GM19467 (cell line): ENCODE data around the gene GNRH2.
"Not testable (repeated sequence)": the region's sequence is repeated elsewhere in the genome, so short reads cannot be mapped to it uniquely, and the experiment has no call there.

Experiments used
- ATAC-seq: cut with Tn5 transposase; IDR thresholded peaks from one replicate; pipeline ENCODE4 v1.9.1; 2021; ENCODE audit warnings: mild to moderate bottlenecking, moderate library complexity; ENCODE audit not compliant: unreplicated experiment

GNRH2 gene, protein sequence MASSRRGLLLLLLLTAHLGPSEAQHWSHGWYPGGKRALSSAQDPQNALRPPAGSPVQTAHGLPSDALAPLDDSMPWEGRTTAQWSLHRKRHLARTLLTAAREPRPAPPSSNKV

GRCh38 chr20:3043322-3043721 is at the start of gene GNRH2:
Gene GNRH2 (plus strand): TSS chr20:3043622. CDS start chr20:3044415, 793 bp downstream.
- ATAC-seq = no peak

DNA sequence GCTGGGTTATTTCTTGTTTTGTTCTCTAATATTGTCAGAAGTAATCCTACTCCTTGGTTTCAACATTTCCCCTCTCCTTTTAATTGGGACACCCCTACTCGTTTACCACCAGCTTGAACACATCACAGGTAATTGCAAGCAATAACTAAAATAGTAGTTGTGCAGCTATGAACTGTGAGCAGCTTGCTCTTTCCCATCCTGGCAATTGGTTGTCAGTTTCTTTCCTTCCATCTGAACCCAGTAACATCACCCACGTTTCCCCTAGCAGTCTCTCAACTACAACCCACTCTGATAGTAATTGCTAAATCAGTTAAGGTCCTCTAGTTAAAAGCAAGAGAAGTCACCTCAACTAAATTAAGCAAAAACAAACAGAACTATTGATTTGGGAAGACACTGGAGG is 47.6 kb upstream of the GNRH2 start:
- ATAC-seq = no peak

DNA sequence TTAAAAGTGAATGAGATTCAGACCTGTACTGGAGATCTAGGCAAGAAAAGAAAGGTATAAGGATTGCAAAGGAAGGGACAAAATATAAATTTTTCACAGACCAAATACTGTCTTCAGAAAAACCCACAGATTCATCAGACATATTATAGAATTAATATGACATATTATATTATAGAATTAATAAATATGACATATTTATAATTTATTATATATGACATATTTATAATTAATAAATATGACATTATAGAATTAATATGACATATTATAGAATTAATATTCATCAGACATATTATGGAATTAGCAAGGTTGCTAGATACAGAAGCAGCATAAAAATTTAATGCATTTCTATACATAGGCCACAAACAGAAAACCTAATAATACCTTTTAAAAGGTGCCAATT is 44.7 kb upstream of the GNRH2 start:
- ATAC-seq = no peak

DNA sequence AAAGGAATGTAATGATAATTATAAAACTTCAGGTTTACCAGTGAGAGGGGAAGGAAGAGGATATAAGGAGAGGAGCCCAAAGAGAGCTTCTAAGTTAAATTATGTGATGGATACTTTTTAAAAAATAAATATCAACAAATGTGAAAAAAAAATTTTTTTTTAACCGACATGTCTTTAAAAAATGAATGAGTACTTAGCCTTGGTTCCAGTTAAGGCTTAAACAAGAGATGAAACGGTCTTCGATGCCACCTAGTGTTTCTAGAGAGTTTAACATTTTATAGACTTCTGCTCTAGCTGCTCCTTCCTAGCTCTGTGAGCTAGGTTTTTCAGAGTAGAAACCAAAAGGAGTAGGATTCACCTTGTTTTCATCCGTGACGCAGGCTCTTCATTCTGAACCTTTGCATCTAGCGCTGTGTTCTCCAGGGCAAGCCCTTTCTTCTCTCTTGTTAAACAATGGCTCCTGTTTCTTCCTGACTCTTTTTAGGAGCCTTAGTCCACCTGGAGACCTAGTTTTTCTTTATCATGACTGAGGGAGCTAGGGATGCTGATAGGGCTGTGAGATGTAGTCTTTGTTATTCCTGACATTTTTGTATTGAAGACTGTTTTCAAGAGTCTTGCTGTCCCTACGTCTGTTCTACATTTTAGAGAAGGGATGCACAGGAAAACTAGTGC is 42.4 kb upstream of the GNRH2 start:
- no peak for ATAC-seq

- ATAC-seq = no peak
These were observed 40.0 kb upstream of the GNRH2 start for GRCh38 chr20:3003416-3003815.

GRCh38 chr20:3010985-3011723 is 32.3 kb upstream of the GNRH2 start:
- ATAC-seq = no peak

DNA sequence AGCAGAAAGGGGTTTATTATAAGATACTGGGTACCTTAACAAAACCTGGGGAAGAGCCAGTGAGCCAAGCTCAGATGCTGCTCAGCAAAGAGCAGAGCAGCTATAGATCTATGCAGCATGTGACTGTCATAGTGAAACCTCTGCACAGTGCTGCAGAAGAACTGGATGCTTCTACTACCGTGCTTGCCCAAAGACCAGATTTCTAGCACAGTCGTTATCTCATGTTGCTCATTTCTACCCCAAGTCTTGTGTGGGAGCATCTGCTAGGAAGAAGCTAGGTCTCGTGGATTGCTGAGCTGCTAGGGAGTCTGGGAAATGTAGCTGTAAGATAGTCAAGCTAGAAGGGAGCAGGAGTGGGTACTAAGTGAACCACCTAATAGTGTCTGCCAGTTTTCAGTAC is 31.7 kb upstream of the GNRH2 start:
- no peak for ATAC-seq

GRCh38 chr20:3013771-3014170 is 29.7 kb upstream of the GNRH2 start:
- no peak for ATAC-seq

DNA sequence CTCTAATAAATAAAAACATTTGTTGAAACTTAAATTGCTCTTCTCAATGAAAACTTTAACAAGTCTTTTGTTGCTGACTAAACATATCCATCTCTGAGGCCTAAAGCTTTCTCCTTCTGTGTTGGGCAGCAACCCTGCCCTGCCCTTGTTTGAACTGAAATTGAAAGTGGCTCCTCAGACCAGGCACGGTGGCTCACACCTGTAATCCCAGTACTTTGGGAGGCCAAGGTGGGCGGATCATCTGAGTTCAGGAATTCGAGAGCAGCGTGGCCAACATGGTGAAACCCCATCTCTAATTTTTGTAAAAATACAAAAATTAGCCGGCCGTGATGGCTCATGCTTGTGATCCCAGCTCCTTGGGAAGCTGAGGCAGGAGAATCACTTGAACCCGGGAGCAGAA is 29.2 kb upstream of the GNRH2 start:
- no peak for ATAC-seq

GRCh38 chr20:3014662-3015061 is 28.8 kb upstream of the GNRH2 start:
- ATAC-seq = no peak

- not testable (repeated sequence) for ATAC-seq
These were observed 28.1 kb upstream of the GNRH2 start for GRCh38 chr20:3015302-3015701.

GRCh38 chr20:3021327-3021726 is 22.1 kb upstream of the GNRH2 start:
- no peak for ATAC-seq

DNA sequence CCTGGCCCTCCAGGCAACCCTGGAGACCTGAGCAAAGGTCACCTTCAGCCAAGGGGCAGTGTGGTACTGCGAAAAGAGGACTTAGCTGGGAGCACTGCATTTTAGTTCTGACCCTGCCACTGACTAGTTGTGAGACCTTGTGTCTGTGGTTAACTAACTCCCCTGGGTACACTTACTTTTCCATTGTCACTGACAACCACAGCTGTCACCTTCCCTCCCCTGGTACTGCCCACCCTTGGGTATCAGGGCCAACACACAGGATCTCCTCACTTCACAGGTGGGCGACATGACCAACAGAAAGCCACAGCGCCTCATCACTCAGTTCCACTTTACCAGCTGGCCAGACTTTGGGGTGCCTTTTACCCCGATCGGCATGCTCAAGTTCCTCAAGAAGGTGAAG is 21.6 kb upstream of the GNRH2 start:
- ATAC-seq = no peak

DNA sequence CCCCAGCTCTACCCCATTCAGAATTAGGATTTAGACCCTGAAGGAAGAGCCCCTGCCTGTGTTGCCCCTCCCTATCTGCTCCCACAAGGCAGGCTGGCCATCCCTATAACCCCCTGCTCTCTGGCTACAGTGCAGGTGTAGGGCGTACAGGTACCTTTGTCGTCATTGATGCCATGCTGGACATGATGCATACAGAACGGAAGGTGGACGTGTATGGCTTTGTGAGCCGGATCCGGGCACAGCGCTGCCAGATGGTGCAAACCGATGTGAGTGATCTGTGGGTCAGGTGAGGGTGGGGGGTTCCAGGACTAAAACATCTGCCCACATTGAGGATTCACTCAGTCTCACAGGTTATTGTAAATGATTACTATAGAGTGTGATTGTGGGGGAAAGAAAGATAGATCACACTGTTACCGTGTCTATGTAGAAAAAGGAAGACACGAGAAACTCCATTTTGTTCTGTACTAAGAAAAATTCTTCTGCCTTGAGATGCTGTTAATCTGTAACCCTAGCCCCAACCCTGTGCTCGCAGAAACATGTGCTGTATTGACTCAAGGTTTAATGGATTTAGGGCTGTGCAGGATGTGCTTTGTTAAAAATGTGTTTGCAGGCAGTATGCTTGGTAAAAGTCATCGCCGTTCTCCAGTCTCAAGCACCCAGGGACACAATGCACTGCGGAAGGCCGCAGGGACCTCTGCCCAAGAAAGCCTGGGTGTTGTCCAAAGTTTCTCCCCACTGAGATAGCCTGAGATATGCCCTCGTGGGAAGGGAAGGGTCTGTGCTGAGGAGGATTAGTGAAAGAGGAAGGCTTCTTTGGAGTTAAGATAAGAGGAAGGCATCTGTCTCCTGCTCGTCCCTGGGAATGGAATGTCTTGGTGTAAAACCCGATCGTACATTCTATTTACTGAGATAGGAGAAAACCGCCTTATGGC is 20.6 kb upstream of the GNRH2 start:
- ATAC-seq = not testable (repeated sequence)

DNA sequence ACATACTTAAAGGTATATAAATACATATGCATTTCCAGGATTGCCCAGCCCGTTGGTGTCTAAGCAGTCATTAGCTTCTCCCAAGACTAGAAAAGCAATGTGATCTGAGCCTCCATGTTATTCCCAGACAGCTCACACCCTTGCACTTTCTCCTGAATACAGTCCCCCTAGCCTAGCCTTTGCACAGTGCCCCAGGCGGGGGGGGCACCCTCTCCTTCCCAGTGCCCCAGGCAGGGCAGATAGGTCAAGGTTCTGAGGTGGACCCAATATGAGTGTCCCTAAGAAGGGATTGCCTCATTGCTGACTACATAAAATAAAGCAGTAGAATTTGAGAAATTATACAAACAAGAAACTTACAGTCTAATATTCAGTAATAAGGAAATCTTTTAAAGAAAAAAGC is 15.4 kb upstream of the GNRH2 start:
- ATAC-seq = no peak

- no peak for ATAC-seq
These were observed 11.8 kb upstream of the GNRH2 start for GRCh38 chr20:3031524-3032147.

DNA sequence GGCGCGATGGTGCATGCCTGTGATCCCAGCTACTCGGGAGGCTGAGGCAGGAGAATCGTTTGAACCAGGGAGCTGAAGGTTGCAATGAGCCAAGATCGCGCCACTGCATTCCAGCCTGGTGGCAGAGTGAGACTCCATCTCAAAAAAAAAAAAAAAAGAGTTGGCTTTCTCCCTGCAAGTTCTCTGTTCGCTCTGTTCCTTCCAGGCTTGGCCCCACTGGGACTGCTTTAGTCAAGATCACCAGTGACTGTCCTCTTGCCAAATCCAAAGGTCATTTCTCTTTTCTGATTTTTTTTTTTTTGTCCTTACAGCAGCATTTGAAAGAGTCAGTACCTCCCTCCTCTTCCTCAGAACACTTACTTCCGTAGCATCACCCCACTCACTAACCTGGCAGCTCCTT is 10.8 kb upstream of the GNRH2 start:
- ATAC-seq = no peak

DNA sequence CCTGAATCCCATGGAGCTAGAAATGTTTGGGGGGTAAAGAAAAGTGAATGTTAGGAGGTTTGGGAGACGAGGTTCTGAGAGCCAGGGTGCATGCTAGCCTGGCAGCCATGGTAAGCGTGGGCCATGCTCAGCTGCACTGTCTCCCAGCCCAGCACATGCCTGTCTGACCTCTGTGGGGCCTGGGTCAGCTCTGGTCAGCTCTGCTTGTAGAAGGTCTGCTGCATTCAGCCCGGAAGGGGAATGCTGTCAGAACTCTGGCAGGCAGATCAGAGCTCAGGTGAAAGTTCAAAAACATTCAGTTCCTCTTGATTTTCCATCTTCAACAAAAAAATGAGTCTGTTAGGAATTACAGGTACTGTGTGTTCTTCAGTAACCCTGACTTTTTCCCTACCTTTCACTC is 5.8 kb upstream of the GNRH2 start:
- ATAC-seq = no peak

- ATAC-seq = no peak
These were observed 5.0 kb upstream of the GNRH2 start for GRCh38 chr20:3038454-3038853.

DNA sequence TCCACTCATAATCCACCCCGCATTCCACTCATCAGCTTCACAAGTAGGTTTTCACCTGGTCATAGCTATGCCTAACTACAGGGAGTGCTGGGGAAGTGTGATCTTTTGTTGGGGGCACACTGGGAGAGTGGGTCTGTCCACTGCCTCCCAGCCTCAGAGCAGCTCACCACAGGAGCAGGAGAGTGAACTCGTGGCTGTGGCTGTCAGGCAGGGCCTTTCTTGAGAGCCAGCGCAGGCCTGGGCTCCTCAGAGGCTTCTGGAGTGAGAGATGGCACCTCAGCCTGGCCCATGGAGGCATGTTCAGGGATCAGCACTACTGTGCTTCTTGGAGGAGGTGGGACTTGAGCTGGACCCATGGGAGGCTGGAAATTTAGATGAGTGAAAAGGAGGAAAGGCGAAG is 4.0 kb upstream of the GNRH2 start:
- ATAC-seq = no peak

DNA sequence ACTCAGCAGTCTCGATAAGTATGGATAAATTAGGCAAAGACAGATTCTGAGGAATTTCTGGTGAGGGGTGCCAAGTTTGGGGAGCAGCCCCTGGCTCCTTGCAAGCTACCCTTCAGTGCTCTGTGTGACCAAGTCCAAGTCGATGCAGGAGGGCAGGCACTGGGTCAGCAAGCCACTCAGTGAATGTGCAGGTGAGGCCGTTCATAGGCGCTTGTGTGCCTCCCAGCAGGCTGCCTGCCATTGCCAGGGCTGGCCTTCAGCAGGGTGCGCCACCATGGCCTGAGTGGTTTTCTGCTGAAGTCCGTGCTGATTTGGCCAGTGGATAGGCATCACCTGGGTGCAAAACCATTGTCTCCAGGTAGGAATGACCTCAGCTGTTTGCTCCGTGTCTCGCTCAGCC is 3.3 kb upstream of the GNRH2 start:
- ATAC-seq = no peak
